Neural progenitor cell (in vitro differentiated cells): ENCODE data around the gene NCOR2. TPM values are rescaled to one million over a fixed set of nuclear protein-coding genes. Genes with fewer than 3 reads are reported as not detected.

Experiments
- DNase-seq: peaks from one replicate; pipeline ENCODE4 v3.0.0-alpha.2; 2016; ENCODE audit warnings: low spot score
- H2AFZ ChIP-seq: fragments of 200-600 bp; sonication (generic); replicated peaks from 2 replicates; pipeline ENCODE4 v1.6.1; 2016; ENCODE audit warnings: antibody characterized with exemption
- H3F3A ChIP-seq: fragments of 200-600 bp; sonication (generic); 2 replicates; pipeline ENCODE4 v1.6.1; 2016; ENCODE audit warnings: antibody characterized with exemption, low read depth
- H3K27ac ChIP-seq: fragments of 200-600 bp; sonication (generic); 2 replicates; pipeline ENCODE4 v1.5.1; 2016; ENCODE audit warnings: mild to moderate bottlenecking
- H3K27me3 ChIP-seq: fragments of 200-600 bp; sonication (generic); 2 replicates; pipeline ENCODE4 v1.6.1; 2016; ENCODE audit warnings: mild to moderate bottlenecking, moderate library complexity
- H3K36me3 ChIP-seq: fragments of 200-600 bp; sonication (generic); 2 replicates; pipeline ENCODE4 v1.5.1; 2016
- H3K4me1 ChIP-seq: fragments of 200-600 bp; sonication (generic); 2 replicates; pipeline ENCODE4 v1.6.1; 2016; ENCODE audit warnings: mixed run types
- H3K4me2 ChIP-seq: fragments of 200-600 bp; sonication (generic); 2 replicates; pipeline ENCODE4 v1.6.1; 2016
- H3K4me3 ChIP-seq: fragments of 200-600 bp; sonication (generic); 2 replicates; pipeline ENCODE4 v1.5.1; 2016
- H3K79me2 ChIP-seq: fragments of 200-600 bp; sonication (generic); 2 replicates; pipeline ENCODE4 v1.6.1; 2016; ENCODE audit warnings: low read depth
- H3K9ac ChIP-seq: fragments of 200-600 bp; sonication (generic); 2 replicates; pipeline ENCODE4 v1.6.1; 2016
- H3K9me3 ChIP-seq: fragments of 200-600 bp; sonication (generic); 2 replicates; pipeline ENCODE4 v1.5.1; 2016; ENCODE audit warnings: low read depth
- H4K20me1 ChIP-seq: fragments of 200-600 bp; sonication (generic); 2 replicates; pipeline ENCODE4 v1.6.1; 2016; ENCODE audit warnings: low read depth
- H3K27ac Mint-ChIP-seq: 3 replicates; pipeline ENCODE4 v1.8.0; 2021; ENCODE audit warnings: mixed read lengths
- H3K27me3 Mint-ChIP-seq: 2 replicates; pipeline ENCODE4 v1.8.0; 2022; ENCODE audit warnings: low read depth, mild to moderate bottlenecking, inconsistent platforms, moderate library complexity, mixed read lengths; ENCODE audit not compliant: insufficient read depth
- H3K36me3 Mint-ChIP-seq: 3 replicates; pipeline ENCODE4 v1.8.0; 2021; ENCODE audit warnings: mixed read lengths
- H3K4me1 Mint-ChIP-seq: 3 replicates; pipeline ENCODE4 v1.8.0; 2021; ENCODE audit warnings: mixed read lengths
- H3K4me3 Mint-ChIP-seq: 3 replicates; pipeline ENCODE4 v1.8.0; 2021; ENCODE audit warnings: mild to moderate bottlenecking, moderate library complexity, mixed read lengths
- H3K9me3 Mint-ChIP-seq: 3 replicates; pipeline ENCODE4 v1.8.0; 2020; ENCODE audit warnings: mixed read lengths
- CTCF ChIP-seq: fragments of 200-600 bp; sonication (generic); IDR thresholded peaks from 2 replicates; pipeline ENCODE4 v1.5.1; 2017; ENCODE audit warnings: antibody characterized with exemption, mild to moderate bottlenecking
- EZH2 ChIP-seq: fragments of 200-600 bp; sonication (generic); IDR thresholded peaks from 2 replicates; pipeline ENCODE4 v1.6.1; 2017; ENCODE audit warnings: antibody characterized with exemption, mild to moderate bottlenecking, moderate library complexity
- EZH2phosphoT487 ChIP-seq: fragments of 200-600 bp; sonication (generic); IDR thresholded peaks from 2 replicates; pipeline ENCODE4 v1.6.1; 2017; ENCODE audit warnings: antibody characterized with exemption
- total RNA-seq: library from RNA; depleted of rRNA; stranded (reverse); fragments of >200 nt; gene quantifications from 2 replicates; pipeline ENCODE4 v1.2.3, GENCODE V29; 2015; ENCODE audit warnings: low replicate concordance

NCOR2 gene
- total RNA-seq, 1 donor from 2014 or later = 14.3 TPM

GRCh38 chr12:124559182-124560017, 8.0 kb downstream of the NCOR2 start:
- Histone ChIP-seq H3F3A (peaks cover 23% of the 10 kb centered on the region), H3K27ac (no peak overlapping the region), H3K79me2 (peaks cover 100% of the 10 kb centered on the region), H3K4me1 (peaks cover 17% of the 10 kb centered on the region), H3K4me2 (no peak overlapping the region), H3K36me3 (no peaks in the 10 kb centered on the region), H3K9ac (no peak overlapping the region), H2AFZ (no peak overlapping the region), H3K4me3 (no peak overlapping the region), H3K9me3 (no peaks in the 10 kb centered on the region), H3K27me3 (no peaks in the 10 kb centered on the region), H4K20me1 (peaks cover 100% of the 10 kb centered on the region)
- Mint-ChIP-seq H3K4me3 (no peak overlapping the region), H3K9me3 (no peaks in the 10 kb centered on the region), H3K27me3 (peaks cover 4% of the 10 kb centered on the region), H3K4me1 (peaks cover 53% of the 10 kb centered on the region), H3K36me3 (no peaks in the 10 kb centered on the region), H3K27ac (no peak overlapping the region)
- no peak for DNase-seq
- TF ChIP-seq EZH2 (no peak), CTCF (no peak), EZH2phosphoT487 (no peak)

- H3K27ac Mint-ChIP-seq = no peak overlapping the region
- Histone ChIP-seq H3K4me2 (no peak overlapping the region), H3K79me2 (peaks cover 100% of the 10 kb centered on the region), H3K36me3 (no peaks in the 10 kb centered on the region), H4K20me1 (peaks cover 100% of the 10 kb centered on the region), H3K27ac (no peak overlapping the region), H3F3A (peaks cover 15% of the 10 kb centered on the region), H3K9ac (no peak overlapping the region), H3K4me1 (peaks cover 13% of the 10 kb centered on the region), H3K27me3 (no peaks in the 10 kb centered on the region), H3K9me3 (no peaks in the 10 kb centered on the region), H2AFZ (no peak overlapping the region), H3K4me3 (no peak overlapping the region)
- no peak for DNase-seq
- H3K4me3 Mint-ChIP-seq = no peak overlapping the region
- peaks cover 47% of the 10 kb centered on the region for H3K4me1 Mint-ChIP-seq
- no peaks in the 10 kb centered on the region for H3K9me3 Mint-ChIP-seq
- TF ChIP-seq EZH2phosphoT487 (no peak), EZH2 (no peak)
- H3K27me3 Mint-ChIP-seq = peaks cover 5% of the 10 kb centered on the region
- no peaks in the 10 kb centered on the region for H3K36me3 Mint-ChIP-seq
These were observed 9.1 kb downstream of the NCOR2 start for GRCh38 chr12:124558313-124558712.

- Histone ChIP-seq H3K4me2 (peak overlapping the region; percentile 24), H3K9me3 (no peaks in the 10 kb centered on the region), H3K79me2 (peaks cover 100% of the 10 kb centered on the region), H3K27ac (no peak overlapping the region), H3K9ac (peak overlapping the region; percentile 46), H4K20me1 (peaks cover 100% of the 10 kb centered on the region), H3K4me3 (no peak overlapping the region), H3K36me3 (no peaks in the 10 kb centered on the region), H2AFZ (no peak overlapping the region), H3K27me3 (no peaks in the 10 kb centered on the region), H3K4me1 (peaks cover 13% of the 10 kb centered on the region), H3F3A (peaks cover 10% of the 10 kb centered on the region)
- Mint-ChIP-seq H3K4me3 (no peak overlapping the region), H3K27ac (peak overlapping the region; percentile 66), H3K4me1 (peaks cover 46% of the 10 kb centered on the region), H3K9me3 (peaks cover 2% of the 10 kb centered on the region), H3K27me3 (peaks cover 5% of the 10 kb centered on the region), H3K36me3 (peaks cover 2% of the 10 kb centered on the region)
- no peak for DNase-seq
- TF ChIP-seq CTCF (no peak), EZH2phosphoT487 (no peak), EZH2 (no peak)
These were observed 9.7 kb downstream of the NCOR2 start for GRCh38 chr12:124557518-124558223.
